ENCODE measurements around the gene LTV1.
"Not testable (repeated sequence)": the region's sequence is repeated elsewhere in the genome, so short reads cannot be mapped to it uniquely, and the experiment has no call there.

The LTV1 gene

GRCh38 chr6:143842902-143843676 is at the start of gene LTV1:
LTV1 (plus strand) TSS chr6:143843338; CDS start chr6:143843478, 140 bp downstream.
- in situ Hi-C loops (cut with HindIII; ENCODE audit: low sequenced_read_pairs), result no loop called here

GRCh38 chr6:143796551-143796950 is 46.6 kb upstream of the LTV1 start:
- in situ Hi-C loops (cut with HindIII; ENCODE audit: low sequenced_read_pairs), result not testable (repeated sequence)

GRCh38 chr6:143798487-143798886 is 44.7 kb upstream of the LTV1 start:
- in situ Hi-C loops (cut with HindIII; ENCODE audit: low sequenced_read_pairs), result not testable (repeated sequence)

GRCh38 chr6:143802833-143803565 is 40.1 kb upstream of the LTV1 start:
- in situ Hi-C loops (cut with HindIII; ENCODE audit: low sequenced_read_pairs), result no loop called here

GRCh38 chr6:143803769-143804568 is 39.2 kb upstream of the LTV1 start:
- in situ Hi-C loops (cut with HindIII; ENCODE audit: low sequenced_read_pairs), result no loop called here

GRCh38 chr6:143804835-143805239 is 38.3 kb upstream of the LTV1 start:
- in situ Hi-C loops (cut with HindIII; ENCODE audit: low sequenced_read_pairs), result no loop called here

- in situ Hi-C loops (cut with HindIII; ENCODE audit: low sequenced_read_pairs), result no loop called here
Observed at GRCh38 chr6:143806282-143807102, 36.6 kb upstream of the LTV1 start.

- in situ Hi-C loops (cut with HindIII; ENCODE audit: low sequenced_read_pairs), result no loop called here
Observed at GRCh38 chr6:143807103-143807772, 35.9 kb upstream of the LTV1 start.

GRCh38 chr6:143810745-143811144 is 32.4 kb upstream of the LTV1 start:
- in situ Hi-C loops (cut with HindIII; ENCODE audit: low sequenced_read_pairs), result no loop called here

- in situ Hi-C loops (cut with HindIII; ENCODE audit: low sequenced_read_pairs), result no loop called here
Observed at GRCh38 chr6:143811501-143812157, 31.5 kb upstream of the LTV1 start.

- in situ Hi-C loops (cut with HindIII; ENCODE audit: low sequenced_read_pairs), result no loop called here
Observed at GRCh38 chr6:143817621-143818020, 25.5 kb upstream of the LTV1 start.

GRCh38 chr6:143821359-143821758 is 21.8 kb upstream of the LTV1 start:
- in situ Hi-C loops (cut with HindIII; ENCODE audit: low sequenced_read_pairs), result no loop called here

GRCh38 chr6:143822584-143823024 is 20.5 kb upstream of the LTV1 start:
- in situ Hi-C loops (cut with HindIII; ENCODE audit: low sequenced_read_pairs), result no loop called here

- in situ Hi-C loops (cut with HindIII; ENCODE audit: low sequenced_read_pairs), result no loop called here
Observed at GRCh38 chr6:143823548-143823947, 19.6 kb upstream of the LTV1 start.

GRCh38 chr6:143828572-143828971 is 14.6 kb upstream of the LTV1 start:
- in situ Hi-C loops (cut with HindIII; ENCODE audit: low sequenced_read_pairs), result no loop called here

GRCh38 chr6:143836150-143836549 is 7.0 kb upstream of the LTV1 start:
- in situ Hi-C loops (cut with HindIII; ENCODE audit: low sequenced_read_pairs), result no loop called here

GRCh38 chr6:143838395-143838794 is 4.7 kb upstream of the LTV1 start:
- in situ Hi-C loops (cut with HindIII; ENCODE audit: low sequenced_read_pairs), result no loop called here

GRCh38 chr6:143839196-143839595 is 3.9 kb upstream of the LTV1 start:
- in situ Hi-C loops (cut with HindIII; ENCODE audit: low sequenced_read_pairs), result no loop called here

GRCh38 chr6:143840595-143841265 is 2.4 kb upstream of the LTV1 start:
- in situ Hi-C loops (cut with HindIII; ENCODE audit: low sequenced_read_pairs), result no loop called here

Measured in DLD1 (cell line).